Measurements from ENCODE around the gene MAP3K7. TPM values are rescaled to one million over a fixed set of nuclear protein-coding genes. Genes with fewer than 3 reads are reported as not detected.

Gene MAP3K7
- total RNA-seq, 1 experiment from 2014 or later = 32.6 TPM

DNA sequence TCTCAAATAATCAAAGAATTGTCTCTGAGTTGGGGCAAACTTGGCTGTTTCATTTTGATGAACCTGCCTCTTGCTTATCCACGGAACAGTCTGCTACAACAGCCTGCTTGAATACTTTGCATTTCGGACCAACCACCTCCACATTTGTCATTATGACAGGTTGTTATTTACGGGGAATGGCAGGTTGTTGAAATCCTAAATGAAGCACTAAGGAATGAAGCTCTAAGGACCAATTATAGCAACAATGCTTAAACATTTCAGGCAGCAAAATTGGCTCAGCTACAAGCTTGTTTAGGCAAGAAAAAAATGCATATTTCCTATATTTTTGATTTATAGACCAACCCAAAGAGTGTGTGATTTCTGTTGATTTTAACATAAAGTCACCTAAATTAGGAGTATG lies 84.5 kb downstream of the MAP3K7 start:
- CTCF ChIA-PET = no interaction called here

DNA sequence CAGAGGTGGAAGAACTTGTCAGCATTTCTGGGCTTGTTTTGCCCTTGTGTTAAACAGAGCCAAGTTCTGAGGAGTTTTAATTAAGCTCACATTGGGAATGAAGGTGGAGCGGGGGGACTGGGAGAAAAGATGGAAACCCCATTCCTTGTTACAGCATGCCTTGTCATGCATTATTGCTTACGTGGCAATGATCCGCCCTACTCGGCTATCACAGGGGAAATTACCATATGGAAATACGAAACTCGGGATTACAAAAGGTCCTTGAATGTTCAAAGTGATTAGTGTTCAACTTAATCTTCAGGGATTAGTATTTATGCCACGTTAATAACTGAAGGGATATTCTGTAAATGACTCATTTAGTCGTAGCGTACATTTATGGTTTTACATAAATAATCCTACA lies 86.4 kb downstream of the MAP3K7 start:
- Mint-ChIP-seq H3K27ac (ENCODE audit: low read depth, unreplicated experiment) (no peak overlapping the region), H3K4me3 (ENCODE audit: unreplicated experiment) (no peak overlapping the region), H3K4me1 (ENCODE audit: insufficient read depth, unreplicated experiment) (no peaks in the 10 kb centered on the region), H3K36me3 (ENCODE audit: insufficient read depth, unreplicated experiment) (no peaks in the 10 kb centered on the region), H3K27me3 (ENCODE audit: insufficient read depth, unreplicated experiment) (no peaks in the 10 kb centered on the region), H3K9me3 (ENCODE audit: unreplicated experiment) (no peaks in the 10 kb centered on the region)
- intact Hi-C loops (cut with micrococcal nuclease) = no loop called here
- no TSS peak for BruUV-seq (replicated peaks)
- POLR2A ChIA-PET = no interaction called here
- no peak for DNase-seq (ENCODE audit: unreplicated experiment)
- TF ChIP-seq, protein P1, sequence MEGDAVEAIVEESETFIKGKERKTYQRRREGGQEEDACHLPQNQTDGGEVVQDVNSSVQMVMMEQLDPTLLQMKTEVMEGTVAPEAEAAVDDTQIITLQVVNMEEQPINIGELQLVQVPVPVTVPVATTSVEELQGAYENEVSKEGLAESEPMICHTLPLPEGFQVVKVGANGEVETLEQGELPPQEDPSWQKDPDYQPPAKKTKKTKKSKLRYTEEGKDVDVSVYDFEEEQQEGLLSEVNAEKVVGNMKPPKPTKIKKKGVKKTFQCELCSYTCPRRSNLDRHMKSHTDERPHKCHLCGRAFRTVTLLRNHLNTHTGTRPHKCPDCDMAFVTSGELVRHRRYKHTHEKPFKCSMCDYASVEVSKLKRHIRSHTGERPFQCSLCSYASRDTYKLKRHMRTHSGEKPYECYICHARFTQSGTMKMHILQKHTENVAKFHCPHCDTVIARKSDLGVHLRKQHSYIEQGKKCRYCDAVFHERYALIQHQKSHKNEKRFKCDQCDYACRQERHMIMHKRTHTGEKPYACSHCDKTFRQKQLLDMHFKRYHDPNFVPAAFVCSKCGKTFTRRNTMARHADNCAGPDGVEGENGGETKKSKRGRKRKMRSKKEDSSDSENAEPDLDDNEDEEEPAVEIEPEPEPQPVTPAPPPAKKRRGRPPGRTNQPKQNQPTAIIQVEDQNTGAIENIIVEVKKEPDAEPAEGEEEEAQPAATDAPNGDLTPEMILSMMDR (IDR thresholded peaks at IDR 0.05; ENCODE audit: unreplicated experiment) = no peak
- CTCF ChIA-PET = interaction anchor here (1.4 kb wide), 1 partner anchor 560 kb away, joined by 5 read pairs; no protein-coding TSS in a partner anchor

More for the DNA sequence above, 84.5 kb downstream of the MAP3K7 start:
- POLR2A ChIA-PET = no interaction called here
- Mint-ChIP-seq H3K4me3 (ENCODE audit: unreplicated experiment) (no peak overlapping the region), H3K36me3 (ENCODE audit: insufficient read depth, unreplicated experiment) (no peaks in the 10 kb centered on the region), H3K27ac (ENCODE audit: low read depth, unreplicated experiment) (no peak overlapping the region), H3K27me3 (ENCODE audit: insufficient read depth, unreplicated experiment) (no peaks in the 10 kb centered on the region), H3K4me1 (ENCODE audit: insufficient read depth, unreplicated experiment) (no peaks in the 10 kb centered on the region), H3K9me3 (ENCODE audit: unreplicated experiment) (no peaks in the 10 kb centered on the region)
- TF ChIP-seq, protein P1 (IDR thresholded peaks at IDR 0.05; ENCODE audit: unreplicated experiment) = no peak
- intact Hi-C loops (cut with micrococcal nuclease) = no loop called here
- BruUV-seq (replicated peaks) = no TSS peak
- DNase-seq (ENCODE audit: unreplicated experiment) = no peak

DNA sequence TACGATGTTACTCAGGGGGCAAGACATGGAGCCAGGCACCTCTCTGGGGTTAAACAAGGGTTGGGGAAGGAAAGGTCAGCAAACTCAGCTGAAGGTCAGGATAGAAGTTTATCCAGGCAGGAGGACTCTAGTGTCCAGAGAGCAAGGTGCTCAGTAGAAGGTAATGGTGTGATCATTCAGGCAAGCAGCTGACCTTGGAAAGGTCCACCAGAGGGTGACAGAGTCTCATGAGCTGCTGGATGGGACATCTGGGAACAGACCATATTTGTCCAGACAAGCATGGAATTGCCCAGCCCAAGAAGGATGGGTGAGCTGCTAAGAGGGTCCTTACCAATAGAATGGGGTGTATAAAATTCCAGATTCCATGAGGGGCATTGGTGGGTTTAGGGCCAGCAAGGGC lies 89.5 kb downstream of the MAP3K7 start:
- Mint-ChIP-seq H3K27me3 (ENCODE audit: insufficient read depth, unreplicated experiment) (no peaks in the 10 kb centered on the region), H3K4me3 (ENCODE audit: unreplicated experiment) (no peak overlapping the region)

GRCh38 chr6:90496258-90497016 lies 90.4 kb downstream of the MAP3K7 start:
- DNase-seq (ENCODE audit: unreplicated experiment) = no peak
- POLR2A ChIA-PET = interaction anchor here (0.6 kb wide), 1 partner anchor 31 kb away, joined by 3 read pairs; no protein-coding TSS in a partner anchor
- Mint-ChIP-seq H3K27me3 (ENCODE audit: insufficient read depth, unreplicated experiment) (no peaks in the 10 kb centered on the region), H3K9me3 (ENCODE audit: unreplicated experiment) (no peaks in the 10 kb centered on the region), H3K27ac (ENCODE audit: low read depth, unreplicated experiment) (no peak overlapping the region), H3K4me1 (ENCODE audit: insufficient read depth, unreplicated experiment) (peaks cover 6% of the 10 kb centered on the region), H3K4me3 (ENCODE audit: unreplicated experiment) (no peak overlapping the region), H3K36me3 (ENCODE audit: insufficient read depth, unreplicated experiment) (no peaks in the 10 kb centered on the region)
- intact Hi-C loops (cut with micrococcal nuclease) = no loop called here
- CTCF ChIA-PET = interaction anchor here (0.6 to 1.8 kb wide), 3 partner anchors 17 to 1133 kb away, joined by 3 to 7 read pairs (median 4); no protein-coding TSS in a partner anchor
- no TSS peak for BruUV-seq (replicated peaks)
- TF ChIP-seq, protein P1 (IDR thresholded peaks at IDR 0.05; ENCODE audit: unreplicated experiment) = no peak

More for the DNA sequence above, 89.5 kb downstream of the MAP3K7 start:
- intact Hi-C loops (cut with micrococcal nuclease) = no loop called here
- Mint-ChIP-seq H3K4me1 (ENCODE audit: insufficient read depth, unreplicated experiment) (peaks cover 6% of the 10 kb centered on the region), H3K36me3 (ENCODE audit: insufficient read depth, unreplicated experiment) (no peaks in the 10 kb centered on the region), H3K9me3 (ENCODE audit: unreplicated experiment) (no peaks in the 10 kb centered on the region), H3K27ac (ENCODE audit: low read depth, unreplicated experiment) (no peak overlapping the region)
- BruUV-seq (replicated peaks) = no TSS peak
- DNase-seq (ENCODE audit: unreplicated experiment) = no peak
- CTCF ChIA-PET = interaction anchor here (0.6 to 1.8 kb wide), 4 partner anchors 281 to 1134 kb away, joined by 3 to 7 read pairs (median 4); no protein-coding TSS in a partner anchor
- TF ChIP-seq, protein P1 (IDR thresholded peaks at IDR 0.05; ENCODE audit: unreplicated experiment) = no peak
- POLR2A ChIA-PET = no interaction called here

Data from MCF 10A (cell line).